ENCODE results near the gene CAMK4.

The CAMK4 gene

GRCh38 chr5:111422245-111422644, 198.1 kb downstream of the CAMK4 start:
- in situ Hi-C loops (cut with MboI; ENCODE audit: low pct_unique_long_range_greater_than_20kb, low sequenced_read_pairs, unreplicated experiment), result no loop called here
- peak; percentile 3 for DNase-seq (ENCODE audit: low spot score)
- no peak for TF ChIP-seq CTCF (IDR thresholded peaks at IDR 0.05; ENCODE audit: extremely low read depth, insufficient read depth, missing control alignments)

- TF ChIP-seq CTCF (IDR thresholded peaks at IDR 0.05; ENCODE audit: extremely low read depth, insufficient read depth, missing control alignments), result no peak
- no peak for DNase-seq (ENCODE audit: low spot score)
- in situ Hi-C loops (cut with MboI; ENCODE audit: low pct_unique_long_range_greater_than_20kb, low sequenced_read_pairs, unreplicated experiment), result no loop called here
These were observed 198.8 kb downstream of the CAMK4 start for GRCh38 chr5:111422747-111423720.

GRCh38 chr5:111425205-111425604, 201.0 kb downstream of the CAMK4 start:
- in situ Hi-C loops (cut with MboI; ENCODE audit: low pct_unique_long_range_greater_than_20kb, low sequenced_read_pairs, unreplicated experiment), result no loop called here
- no peak for DNase-seq (ENCODE audit: low spot score)
- no peak for TF ChIP-seq CTCF (IDR thresholded peaks at IDR 0.05; ENCODE audit: extremely low read depth, insufficient read depth, missing control alignments)

- DNase-seq (ENCODE audit: low spot score), result no peak
- no peak for TF ChIP-seq CTCF (IDR thresholded peaks at IDR 0.05; ENCODE audit: extremely low read depth, insufficient read depth, missing control alignments)
- in situ Hi-C loops (cut with MboI; ENCODE audit: low pct_unique_long_range_greater_than_20kb, low sequenced_read_pairs, unreplicated experiment), result no loop called here
These were observed 203.6 kb downstream of the CAMK4 start for GRCh38 chr5:111427762-111428161.

- in situ Hi-C loops (cut with MboI; ENCODE audit: low pct_unique_long_range_greater_than_20kb, low sequenced_read_pairs, unreplicated experiment), result no loop called here
- DNase-seq (ENCODE audit: low spot score), result no peak
- no peak for TF ChIP-seq CTCF (IDR thresholded peaks at IDR 0.05; ENCODE audit: extremely low read depth, insufficient read depth, missing control alignments)
These were observed 208.8 kb downstream of the CAMK4 start for GRCh38 chr5:111432883-111433536.

- TF ChIP-seq CTCF (IDR thresholded peaks at IDR 0.05; ENCODE audit: extremely low read depth, insufficient read depth, missing control alignments), result no peak
- in situ Hi-C loops (cut with MboI; ENCODE audit: low pct_unique_long_range_greater_than_20kb, low sequenced_read_pairs, unreplicated experiment), result no loop called here
- no peak for DNase-seq (ENCODE audit: low spot score)
These were observed 210.6 kb downstream of the CAMK4 start for GRCh38 chr5:111434800-111435199.

Measured in GM13977 (cell line).